OCI-M1 (cell line): ENCODE data around the gene CRB3.
"Not testable (repeated sequence)": the region's sequence is repeated elsewhere in the genome, so short reads cannot be mapped to it uniquely, and the experiment has no call there.

ENCODE experiments used
- DNase-seq: peaks from one replicate; lab custom pipeline; 2025; lab: John Stamatoyannopoulos, UW

CRB3 gene

GRCh38 chr19:6464070-6464873, at the start of gene CRB3:
Gene CRB3 (plus strand): TSS chr19:6464271. CDS start chr19:6464702, 431 bp downstream.
- no peak for DNase-seq

- no peak for DNase-seq
Observed at GRCh38 chr19:6414793-6415590, 49.1 kb upstream of the CRB3 start.

GRCh38 chr19:6415591-6416190, 48.4 kb upstream of the CRB3 start:
- no peak for DNase-seq

- no peak for DNase-seq
Observed at GRCh38 chr19:6416658-6417405, 47.2 kb upstream of the CRB3 start.

DNA sequence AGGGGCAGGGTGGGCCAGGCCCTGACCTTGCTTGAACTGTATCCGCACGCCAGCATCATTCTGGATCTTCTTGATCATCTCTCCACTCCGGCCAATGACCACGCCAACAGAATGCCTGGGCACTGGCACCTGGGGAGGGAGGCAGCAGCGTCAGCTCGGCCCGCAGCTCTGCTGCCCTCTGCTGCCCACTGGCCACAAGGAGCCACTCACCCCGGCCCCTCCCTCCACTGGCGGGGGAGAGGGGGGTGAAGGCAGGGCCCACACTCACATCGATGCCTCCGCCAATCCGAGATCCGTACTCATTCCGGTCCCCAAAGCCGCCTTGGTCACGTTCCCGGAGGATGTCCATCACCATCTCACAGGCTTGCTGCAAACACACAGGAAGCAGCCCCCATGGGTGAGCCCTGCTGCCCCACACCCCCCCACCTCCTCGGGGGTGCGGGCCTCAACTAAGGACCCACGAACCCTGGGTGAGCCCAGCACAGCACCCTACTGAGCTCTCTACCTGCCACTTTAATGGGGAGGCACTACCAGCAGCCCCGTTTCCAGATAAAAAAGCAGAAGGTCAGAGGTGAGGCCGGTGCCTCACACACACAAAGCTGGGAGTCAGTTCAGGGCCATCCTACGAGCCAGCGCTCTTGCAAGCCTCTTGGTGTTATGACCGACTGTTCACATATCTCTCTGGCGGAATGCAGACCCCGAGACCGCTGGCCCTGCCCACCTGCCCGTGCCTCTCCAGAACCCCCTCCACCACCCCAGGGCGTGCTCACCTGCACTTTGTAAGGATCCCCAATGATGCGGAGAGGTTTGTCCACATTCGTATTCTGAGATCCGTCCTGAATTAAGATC, 46.1 kb upstream of the CRB3 start:
- no peak for DNase-seq

DNA sequence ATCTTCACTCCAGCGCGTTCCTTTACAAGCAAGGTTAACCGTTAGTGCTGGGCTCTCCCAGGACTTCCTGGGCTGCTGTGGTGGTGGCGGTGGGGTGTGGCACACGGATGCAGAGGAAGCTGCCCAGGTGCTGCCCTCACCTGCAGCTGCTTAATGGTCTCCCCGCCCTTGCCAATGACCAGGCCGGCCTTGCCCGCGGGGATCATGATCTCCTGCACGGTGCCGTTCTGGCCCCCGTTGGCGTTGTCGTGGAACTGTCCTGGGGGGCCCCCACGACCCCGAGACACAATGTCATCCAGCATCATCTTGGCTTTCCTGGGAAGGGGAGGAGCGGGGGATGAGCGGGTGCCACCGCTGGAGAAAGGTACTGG, 45.5 kb upstream of the CRB3 start:
- DNase-seq, result no peak

DNA sequence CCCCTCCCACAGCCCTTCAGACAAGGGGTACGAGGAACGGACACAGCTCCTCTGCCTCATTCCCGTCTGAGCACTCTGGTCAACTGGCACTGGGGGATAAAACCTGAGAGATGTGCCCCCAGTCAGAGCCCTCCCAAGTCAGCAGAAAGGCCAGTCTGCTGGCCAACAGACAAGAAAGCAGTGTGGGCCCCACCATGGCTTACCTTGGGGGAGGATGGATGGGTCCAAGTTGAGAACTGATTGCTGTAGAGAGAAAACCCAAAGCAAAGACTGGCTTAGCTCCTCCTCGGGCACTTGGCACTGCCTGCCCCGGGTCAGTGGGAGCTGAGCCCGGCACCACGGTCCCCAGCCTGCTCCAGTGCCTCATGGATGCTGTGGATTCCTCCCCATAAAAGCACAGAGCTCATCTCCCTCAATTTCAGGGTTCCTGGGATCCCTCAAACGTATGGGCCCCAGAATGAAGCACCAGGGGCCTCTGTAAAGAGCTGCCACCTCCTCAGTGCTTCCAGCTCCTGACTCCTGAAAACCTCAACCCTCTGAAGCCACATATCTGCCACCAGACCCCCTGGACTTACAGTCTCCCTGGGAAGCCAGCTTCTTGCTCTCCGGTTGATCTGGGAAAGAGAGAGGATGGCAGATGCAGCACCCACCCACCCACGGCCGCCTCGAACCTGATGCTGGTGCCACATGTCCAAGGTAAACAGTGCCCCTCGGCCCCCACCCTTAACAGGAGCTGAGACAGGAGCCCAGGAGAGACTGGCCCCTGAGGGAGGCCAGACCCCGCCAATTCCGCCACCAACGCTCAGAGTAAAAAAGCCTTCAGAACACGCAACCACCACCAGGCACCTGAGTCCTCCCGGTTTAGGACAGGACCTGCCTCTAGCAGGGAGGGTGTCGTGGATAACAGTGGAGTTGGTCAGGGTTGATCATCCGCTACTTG, 42.7 kb upstream of the CRB3 start:
- DNase-seq, result no peak

DNA sequence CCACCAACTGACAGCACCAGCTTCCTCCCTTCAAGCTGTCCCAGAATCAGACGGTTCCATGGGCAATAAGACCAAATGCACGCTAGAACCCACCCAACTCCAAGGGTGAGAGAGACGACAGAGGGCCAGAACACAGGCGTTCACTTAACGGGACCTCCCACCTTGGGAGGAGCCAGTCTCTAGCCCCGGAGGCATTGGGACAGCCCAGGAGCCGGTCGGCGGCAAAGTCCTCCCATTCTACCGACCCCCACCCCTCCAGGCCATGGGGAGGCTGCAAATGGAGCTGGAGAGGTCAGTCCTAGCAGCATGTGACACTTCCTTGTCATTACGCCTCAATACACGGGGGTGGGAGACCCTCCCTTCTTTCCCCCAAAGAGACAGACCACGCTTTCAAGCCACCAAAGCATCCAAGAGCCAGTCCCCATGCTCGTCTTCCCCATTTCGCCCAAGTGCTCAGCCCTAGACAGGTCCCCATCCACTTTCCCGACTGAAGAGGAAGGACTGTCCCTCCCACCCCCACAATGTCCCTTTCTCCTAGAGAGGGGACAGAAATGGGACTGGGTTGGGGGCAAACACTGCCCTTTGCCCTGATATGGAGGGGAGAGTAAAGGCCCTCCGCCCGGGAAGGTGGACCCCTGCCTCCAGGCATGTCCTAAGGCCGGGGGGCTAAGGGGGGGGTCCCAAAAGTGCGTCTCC, 40.4 kb upstream of the CRB3 start:
- DNase-seq, result peak; percentile 44

- peak; percentile 1 for DNase-seq
Observed at GRCh38 chr19:6424195-6424938, 39.7 kb upstream of the CRB3 start, which contains the start of gene KHSRP. Gene KHSRP (minus strand): TSS chr19:6424811. CDS start chr19:6424701, 110 bp downstream.

GRCh38 chr19:6424939-6425731, 38.9 kb upstream of the CRB3 start:
- peak; percentile 100 for DNase-seq

- peak; percentile 12 for DNase-seq
Observed at GRCh38 chr19:6425732-6426620, 38.1 kb upstream of the CRB3 start.

DNA sequence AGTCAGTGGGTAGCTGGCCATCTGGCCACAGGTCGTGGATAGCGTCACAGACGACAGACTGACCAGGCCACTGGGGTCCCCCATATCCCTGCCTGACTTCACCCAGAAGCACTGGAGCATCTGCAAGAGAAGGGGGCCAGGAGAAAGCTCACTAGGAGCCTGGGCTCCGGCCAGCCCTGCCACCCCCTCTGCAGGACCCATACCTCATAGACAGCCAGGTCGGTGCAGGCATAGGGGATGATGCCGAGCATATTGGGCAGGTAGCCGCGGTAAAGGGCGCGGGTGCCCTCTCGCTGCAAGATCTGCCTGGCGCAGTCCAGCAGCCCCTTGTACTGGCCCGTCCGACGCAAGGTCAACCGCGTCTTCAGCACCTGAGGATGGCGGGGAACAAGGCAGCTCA, 36.9 kb upstream of the CRB3 start:
- no peak for DNase-seq

GRCh38 chr19:6428692-6429418, 35.2 kb upstream of the CRB3 start:
- not testable (repeated sequence) for DNase-seq

GRCh38 chr19:6429419-6430221, 34.5 kb upstream of the CRB3 start:
- peak; percentile 1 for DNase-seq

GRCh38 chr19:6431891-6432290, 32.2 kb upstream of the CRB3 start:
- DNase-seq, result no peak
